ENCODE measurements around the gene SOX5. TPM values are rescaled to one million over a fixed set of nuclear protein-coding genes. Genes with fewer than 3 reads are reported as not detected.
"Not testable (repeated sequence)": the region's sequence is repeated elsewhere in the genome, so short reads cannot be mapped to it uniquely, and the experiment has no call there.

SOX5 gene
- total and polyA plus RNA-seq, 7 donors: 0.23 to 16.3 (median 9.4) TPM

DNA sequence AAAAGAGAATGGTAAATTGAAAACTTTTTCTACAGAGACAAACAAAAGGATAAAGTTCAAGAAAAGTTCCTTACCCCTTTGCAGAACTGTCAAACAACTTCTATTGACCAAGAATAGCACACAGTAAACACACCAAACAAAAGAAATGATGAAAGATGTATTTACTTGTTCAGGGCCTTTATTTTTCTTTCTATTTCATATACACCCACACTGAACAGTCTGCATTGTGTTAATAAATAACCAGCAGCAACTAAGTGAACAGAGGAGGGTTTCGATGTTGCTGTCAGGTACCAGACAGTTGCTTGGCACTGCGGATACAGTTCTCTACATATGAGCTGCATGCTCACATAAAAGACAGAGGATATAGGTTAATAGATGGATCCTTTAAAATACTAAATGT is 122.1 kb downstream of the SOX5 start:
- Histone ChIP-seq H3K27me3 (no peaks in the 10 kb centered on the region), H3K9me3 (no peaks in the 10 kb centered on the region), H3K27ac (no peak overlapping the region), H3K36me3 (no peaks in the 10 kb centered on the region), H3K4me3 (no peak overlapping the region), H3K4me1 (no peaks in the 10 kb centered on the region)
- 26 to 70% methylated on average over 2 of the region's 2 CpGs for WGBS, 2 donors
- no peak for DNase-seq
- TF ChIP-seq EP300 (IDR thresholded peaks at IDR 0.05): no peak
- no peak for TF ChIP-seq POLR2A (IDR thresholded peaks at IDR 0.05)
- TF ChIP-seq POLR2AphosphoS5 (IDR thresholded peaks at IDR 0.05): no peak
- TF ChIP-seq, protein P1, sequence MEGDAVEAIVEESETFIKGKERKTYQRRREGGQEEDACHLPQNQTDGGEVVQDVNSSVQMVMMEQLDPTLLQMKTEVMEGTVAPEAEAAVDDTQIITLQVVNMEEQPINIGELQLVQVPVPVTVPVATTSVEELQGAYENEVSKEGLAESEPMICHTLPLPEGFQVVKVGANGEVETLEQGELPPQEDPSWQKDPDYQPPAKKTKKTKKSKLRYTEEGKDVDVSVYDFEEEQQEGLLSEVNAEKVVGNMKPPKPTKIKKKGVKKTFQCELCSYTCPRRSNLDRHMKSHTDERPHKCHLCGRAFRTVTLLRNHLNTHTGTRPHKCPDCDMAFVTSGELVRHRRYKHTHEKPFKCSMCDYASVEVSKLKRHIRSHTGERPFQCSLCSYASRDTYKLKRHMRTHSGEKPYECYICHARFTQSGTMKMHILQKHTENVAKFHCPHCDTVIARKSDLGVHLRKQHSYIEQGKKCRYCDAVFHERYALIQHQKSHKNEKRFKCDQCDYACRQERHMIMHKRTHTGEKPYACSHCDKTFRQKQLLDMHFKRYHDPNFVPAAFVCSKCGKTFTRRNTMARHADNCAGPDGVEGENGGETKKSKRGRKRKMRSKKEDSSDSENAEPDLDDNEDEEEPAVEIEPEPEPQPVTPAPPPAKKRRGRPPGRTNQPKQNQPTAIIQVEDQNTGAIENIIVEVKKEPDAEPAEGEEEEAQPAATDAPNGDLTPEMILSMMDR (IDR thresholded peaks at IDR 0.05): no peak
- intact Hi-C loops (cut with DNase I): no loop called here

DNA sequence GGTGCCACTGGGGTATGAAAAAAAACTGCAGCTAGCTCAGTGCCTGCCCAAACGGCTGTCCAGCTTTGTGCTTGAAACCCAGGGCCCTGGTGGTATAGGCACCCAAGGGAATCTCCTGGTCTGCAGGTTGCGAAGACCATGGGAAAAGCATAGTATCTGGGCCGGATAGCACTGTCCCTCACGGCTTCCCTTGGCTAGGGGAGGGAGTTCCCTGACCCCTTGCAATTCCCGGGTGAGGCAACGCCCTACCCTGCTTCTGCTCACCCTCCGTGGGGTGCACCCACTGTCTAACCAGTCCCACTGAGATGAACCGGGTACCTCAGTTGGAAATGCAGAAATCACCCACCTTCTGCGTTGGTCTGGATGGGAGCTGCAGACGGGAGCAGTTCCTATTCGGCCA is 124.3 kb downstream of the SOX5 start:
- DNase-seq; intact Hi-C loops (cut with DNase I); H3K27me3 ChIP-seq; H3K36me3 ChIP-seq; H3K27ac ChIP-seq; H3K9me3 ChIP-seq; H3K4me3 ChIP-seq; H3K4me1 ChIP-seq: not testable (repeated sequence)
- WGBS, 2 donors: 93 to 95% methylated on average over 11 of the region's 11 CpGs

DNA sequence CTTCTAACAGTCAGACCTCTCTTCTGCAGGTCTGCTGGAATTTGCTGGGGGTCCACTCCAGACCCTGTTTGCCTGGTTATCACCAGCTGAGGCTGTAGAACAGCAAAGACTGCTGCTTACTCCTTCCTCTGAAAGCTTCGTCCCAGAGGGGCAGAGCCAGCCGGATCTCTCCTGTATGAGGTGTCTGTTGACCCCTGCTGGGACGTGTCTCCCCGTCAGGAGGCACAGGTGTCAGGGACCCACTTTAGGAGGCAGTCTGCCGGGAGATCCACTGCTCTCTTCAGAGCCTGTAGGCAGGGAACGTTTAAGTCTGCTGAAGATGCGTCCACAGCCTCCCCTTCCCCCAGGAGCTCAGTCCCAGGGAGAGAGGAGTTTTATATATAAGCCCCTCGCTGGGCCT is 125.1 kb downstream of the SOX5 start:
- Histone ChIP-seq H3K27me3 (no peaks in the 10 kb centered on the region), H3K27ac (no peak overlapping the region), H3K4me3 (no peak overlapping the region), H3K9me3 (no peaks in the 10 kb centered on the region), H3K36me3 (no peaks in the 10 kb centered on the region), H3K4me1 (no peaks in the 10 kb centered on the region)
- WGBS, 2 donors: 91% methylated on average over 8 of the region's 8 CpGs
- TF ChIP-seq EP300 (IDR thresholded peaks at IDR 0.05) (no peak), POLR2AphosphoS5 (IDR thresholded peaks at IDR 0.05) (no peak), POLR2A (IDR thresholded peaks at IDR 0.05) (no peak)
- TF ChIP-seq, protein P1 (IDR thresholded peaks at IDR 0.05): no peak
- DNase-seq: no peak
- intact Hi-C loops (cut with DNase I): no loop called here

DNA sequence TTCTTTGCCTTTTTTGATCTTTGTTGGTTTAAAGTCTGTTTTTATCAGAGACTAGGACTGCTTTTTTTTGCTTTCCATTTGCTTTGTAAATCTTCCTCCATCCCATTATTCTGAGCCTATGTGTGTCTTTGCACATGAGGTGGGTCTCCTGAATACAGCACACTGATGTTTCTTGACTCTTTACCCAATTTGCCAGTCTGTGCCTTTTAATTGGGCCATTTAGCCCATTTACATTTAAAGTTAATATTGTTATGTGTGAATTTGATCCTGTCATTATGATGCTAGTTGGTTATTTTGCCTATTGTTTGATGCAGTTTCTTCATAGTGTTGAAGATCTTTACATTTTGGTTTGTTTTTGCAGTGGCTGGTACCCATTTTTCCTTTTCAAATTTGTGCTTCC is 126.6 kb downstream of the SOX5 start:
- H3K4me1 ChIP-seq; H3K27ac ChIP-seq; H3K36me3 ChIP-seq; H3K27me3 ChIP-seq; H3K9me3 ChIP-seq; H3K4me3 ChIP-seq; intact Hi-C loops (cut with DNase I); DNase-seq: not testable (repeated sequence)

DNA sequence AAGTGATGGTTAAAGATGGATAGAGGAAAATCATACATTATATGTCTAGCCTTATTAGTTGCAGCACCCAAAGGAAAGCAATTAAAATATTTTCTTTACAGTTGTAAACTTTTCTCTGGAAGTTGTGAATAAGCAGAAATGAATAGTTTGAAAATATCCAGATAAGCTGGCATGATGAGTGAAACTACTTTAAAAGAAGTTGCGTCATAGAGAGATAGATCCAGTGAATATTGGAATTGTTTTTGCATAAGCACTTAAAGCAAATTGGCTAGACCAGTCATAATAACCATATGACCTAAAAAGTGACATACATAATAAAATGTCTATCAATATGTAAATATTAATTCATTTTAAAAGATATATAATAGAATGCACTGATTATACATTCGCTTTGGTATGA is 132.1 kb downstream of the SOX5 start:
- Histone ChIP-seq H3K4me1 (no peaks in the 10 kb centered on the region), H3K36me3 (no peaks in the 10 kb centered on the region), H3K4me3 (no peak overlapping the region), H3K27ac (no peak overlapping the region), H3K9me3 (no peaks in the 10 kb centered on the region), H3K27me3 (no peaks in the 10 kb centered on the region)
- TF ChIP-seq POLR2AphosphoS5 (IDR thresholded peaks at IDR 0.05) (no peak), EP300 (IDR thresholded peaks at IDR 0.05) (no peak), POLR2A (IDR thresholded peaks at IDR 0.05) (no peak)
- TF ChIP-seq, protein P1 (IDR thresholded peaks at IDR 0.05): no peak
- 95 to 97% methylated on average over 2 of the region's 2 CpGs for WGBS, 2 donors
- intact Hi-C loops (cut with DNase I): no loop called here
- no peak for DNase-seq

DNA sequence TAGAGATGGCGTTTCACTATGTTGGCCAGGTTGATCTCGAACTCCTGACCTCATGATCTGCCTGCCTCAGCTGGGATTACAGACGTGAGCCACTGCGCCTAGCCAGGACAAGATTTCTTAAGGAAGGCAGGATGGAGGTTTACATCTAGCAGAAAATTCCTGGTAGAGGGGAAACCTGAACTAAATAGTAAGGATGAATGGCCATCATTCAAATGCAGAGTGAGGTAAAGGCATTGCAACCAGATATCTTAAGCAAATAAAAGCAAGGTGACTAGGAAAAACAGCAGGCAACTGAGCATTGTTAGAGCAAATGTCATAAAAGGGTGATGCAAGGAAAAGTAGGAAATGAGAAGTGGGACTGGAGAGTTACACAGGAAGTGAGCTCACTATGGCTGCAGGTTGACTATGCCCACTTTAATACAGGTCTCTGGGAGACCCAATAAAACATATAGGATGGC is 133.0 kb downstream of the SOX5 start:
- WGBS, 2 donors: 93% methylated on average over 4 of the region's 4 CpGs
- Histone ChIP-seq H3K36me3 (no peaks in the 10 kb centered on the region), H3K4me1 (no peaks in the 10 kb centered on the region), H3K9me3 (no peaks in the 10 kb centered on the region), H3K27ac (no peak overlapping the region), H3K27me3 (no peaks in the 10 kb centered on the region), H3K4me3 (no peak overlapping the region)
- DNase-seq: no peak
- TF ChIP-seq POLR2A (IDR thresholded peaks at IDR 0.05): no peak
- no peak for TF ChIP-seq EP300 (IDR thresholded peaks at IDR 0.05)
- no peak for TF ChIP-seq POLR2AphosphoS5 (IDR thresholded peaks at IDR 0.05)
- TF ChIP-seq, protein P1 (IDR thresholded peaks at IDR 0.05): no peak
- intact Hi-C loops (cut with DNase I): no loop called here

Data from sigmoid colon (tissue), 7 donors.